Peyer's patch (tissue), 4 donors: Measurements from ENCODE around the gene KLF11.

Source experiments
- CTCF ChIP-seq, 6 experiments: fragments of 450-650 bp in 4 of 6; fragments of 200-600 bp in 2 of 6; sonication (generic) in 1 of 6; IDR thresholded peaks; one replicate each; pipeline ENCODE4 v1.5.1; 2017 to 2019; ENCODE audit warnings: antibody characterized with exemption in 6 of 6, mild to moderate bottlenecking in 3 of 6, moderate library complexity in 1 of 6
- POLR2A ChIP-seq, 2 donors: fragments of 450-650 bp; IDR thresholded peaks; one replicate each; pipeline ENCODE4 v1.5.1; 2017; ENCODE audit warnings: antibody characterized with exemption in 2 of 2, mild to moderate bottlenecking in 2 of 2, moderate library complexity in 2 of 2

GRCh38 chr2:9999693-10000092 is 43.7 kb upstream of the KLF11 start:
- TF ChIP-seq CTCF (IDR thresholded peaks at IDR 0.05), result no peak
- no peak for TF ChIP-seq POLR2A (IDR thresholded peaks at IDR 0.05)
